Body of pancreas (tissue), 4 donors: ENCODE measurements around the gene SARNP.

Experiments
- POLR2A ChIP-seq, 3 donors: fragments of 450-650 bp; IDR thresholded peaks; one replicate each; pipeline ENCODE4 v1.6.1; 2016; ENCODE audit warnings: antibody characterized with exemption in 3 of 3, mild to moderate bottlenecking in 2 of 3
- TF ChIP-seq, protein P1 (sequence below), 7 experiments: fragments of 450-650 bp in 4 of 7; fragments of 200-600 bp in 3 of 7; sonication (generic) in 3 of 7; IDR thresholded peaks; one replicate each; pipeline ENCODE4 v1.5.1; 2016 to 2019; ENCODE audit warnings: antibody characterized with exemption in 7 of 7

DNA sequence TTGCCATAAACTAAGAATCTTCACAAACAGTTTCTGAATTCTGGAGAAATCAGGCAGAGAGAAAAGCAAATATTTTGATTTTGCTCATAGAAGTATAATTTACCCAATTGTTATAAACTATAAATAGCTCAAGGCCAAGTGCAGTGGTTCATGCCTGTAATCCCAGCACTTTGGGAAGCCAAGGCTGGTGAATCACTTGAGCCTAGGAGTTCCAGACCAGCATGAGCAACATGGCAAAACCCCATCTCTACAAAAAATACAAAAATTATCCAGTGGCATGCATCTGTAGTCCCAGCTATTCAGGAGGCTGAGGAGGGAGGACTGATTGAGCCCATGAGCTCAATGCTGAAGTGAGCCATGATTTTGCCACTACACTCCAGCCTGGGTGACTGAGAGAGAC lies 44.8 kb upstream of the SARNP start:
- TF ChIP-seq, protein P1, sequence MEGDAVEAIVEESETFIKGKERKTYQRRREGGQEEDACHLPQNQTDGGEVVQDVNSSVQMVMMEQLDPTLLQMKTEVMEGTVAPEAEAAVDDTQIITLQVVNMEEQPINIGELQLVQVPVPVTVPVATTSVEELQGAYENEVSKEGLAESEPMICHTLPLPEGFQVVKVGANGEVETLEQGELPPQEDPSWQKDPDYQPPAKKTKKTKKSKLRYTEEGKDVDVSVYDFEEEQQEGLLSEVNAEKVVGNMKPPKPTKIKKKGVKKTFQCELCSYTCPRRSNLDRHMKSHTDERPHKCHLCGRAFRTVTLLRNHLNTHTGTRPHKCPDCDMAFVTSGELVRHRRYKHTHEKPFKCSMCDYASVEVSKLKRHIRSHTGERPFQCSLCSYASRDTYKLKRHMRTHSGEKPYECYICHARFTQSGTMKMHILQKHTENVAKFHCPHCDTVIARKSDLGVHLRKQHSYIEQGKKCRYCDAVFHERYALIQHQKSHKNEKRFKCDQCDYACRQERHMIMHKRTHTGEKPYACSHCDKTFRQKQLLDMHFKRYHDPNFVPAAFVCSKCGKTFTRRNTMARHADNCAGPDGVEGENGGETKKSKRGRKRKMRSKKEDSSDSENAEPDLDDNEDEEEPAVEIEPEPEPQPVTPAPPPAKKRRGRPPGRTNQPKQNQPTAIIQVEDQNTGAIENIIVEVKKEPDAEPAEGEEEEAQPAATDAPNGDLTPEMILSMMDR (IDR thresholded peaks at IDR 0.05): no peak
- TF ChIP-seq POLR2A (IDR thresholded peaks at IDR 0.05): no peak
